SJCRH30 (cell line): ENCODE results near the gene MEFV. TPM values are rescaled to one million over a fixed set of nuclear protein-coding genes. Genes with fewer than 3 reads are reported as not detected.

ENCODE experiments used
- DNase-seq, 2 experiments: peaks; one replicate each; pipeline ENCODE4 v3.0.0-alpha.2; 2015 to 2020
- H3K27ac ChIP-seq: fragments of 250-450 bp; sonication (Bioruptor Pico); 2 replicates; pipeline ENCODE4 v1.5.1; 2020; ENCODE audit warnings: mild to moderate bottlenecking, moderate library complexity
- H3K27me3 ChIP-seq: fragments of 250-450 bp; sonication (Bioruptor Pico); 2 replicates; pipeline ENCODE4 v1.5.1; 2020; ENCODE audit warnings: mild to moderate bottlenecking, moderate library complexity
- H3K36me3 ChIP-seq: fragments of 250-450 bp; sonication (Bioruptor Pico); 2 replicates; pipeline ENCODE4 v1.5.1; 2020; ENCODE audit warnings: mild to moderate bottlenecking, moderate library complexity
- H3K4me1 ChIP-seq: fragments of 250-450 bp; sonication (Bioruptor Pico); 2 replicates; pipeline ENCODE4 v1.5.1; 2020; ENCODE audit warnings: mild to moderate bottlenecking, moderate library complexity
- H3K4me3 ChIP-seq: fragments of 250-450 bp; sonication (Bioruptor Pico); 2 replicates; pipeline ENCODE4 v1.5.1; 2020; ENCODE audit warnings: mild to moderate bottlenecking, moderate library complexity
- H3K9me3 ChIP-seq: fragments of 250-450 bp; sonication (Bioruptor Pico); replicated peaks from 2 replicates; pipeline ENCODE4 v1.5.1; 2020; ENCODE audit warnings: mild to moderate bottlenecking, moderate library complexity
- total RNA-seq: library from RNA; depleted of rRNA; stranded (reverse); fragments of >200 nt; shearing (Covaris generic); gene quantifications from 2 replicates; pipeline ENCODE4 v1.2.3, GENCODE V29; 2014; rRNA removed

The MEFV gene
- total RNA-seq = not detected in 2 replicates

- H3K27me3 ChIP-seq = no peaks in the 10 kb centered on the region
- no peak for DNase-seq
- H3K9me3 ChIP-seq = no peaks in the 10 kb centered on the region
- no peak within 1 kb of the TSS for H3K4me3 ChIP-seq
- H3K36me3 ChIP-seq = no peaks in the 10 kb centered on the region
- H3K27ac ChIP-seq = no peak within 1 kb of the TSS
- H3K4me1 ChIP-seq = no peaks in the 10 kb centered on the region
Measured at GRCh38 chr16:3256146-3256865, at the start of gene MEFV. MEFV (minus strand) TSS chr16:3256633; CDS start chr16:3256587, 46 bp downstream.

- peak overlapping the region; percentile 75 for H3K4me3 ChIP-seq
- no peaks in the 10 kb centered on the region for H3K27me3 ChIP-seq
- H3K36me3 ChIP-seq = peaks cover 14% of the 10 kb centered on the region
- H3K4me1 ChIP-seq = no peaks in the 10 kb centered on the region
- DNase-seq = no peak
- H3K27ac ChIP-seq = peak overlapping the region; percentile 86
- no peaks in the 10 kb centered on the region for H3K9me3 ChIP-seq
Measured at GRCh38 chr16:3306078-3306477, 49.6 kb upstream of the MEFV start.

- no peaks in the 10 kb centered on the region for H3K27me3 ChIP-seq
- DNase-seq = peak; percentile 72 to 81
- H3K36me3 ChIP-seq = peaks cover 14% of the 10 kb centered on the region
- H3K4me3 ChIP-seq = peak within 1 kb of the TSS; percentile 75
- H3K27ac ChIP-seq = peak within 1 kb of the TSS; percentile 86
- H3K4me1 ChIP-seq = no peaks in the 10 kb centered on the region
- no peaks in the 10 kb centered on the region for H3K9me3 ChIP-seq
Measured at GRCh38 chr16:3305109-3306068, 49.0 kb upstream of the MEFV start, which contains the start of the genes TIGD7 and ZNF75A. TIGD7 (minus strand) TSS chr16:3305430; CDS start chr16:3300614, 4,816 bp downstream. ZNF75A (plus strand) TSS chr16:3305497; CDS start chr16:3308429, 2,932 bp downstream.

- H3K9me3 ChIP-seq = no peaks in the 10 kb centered on the region
Measured at GRCh38 chr16:3304370-3304769, 47.9 kb upstream of the MEFV start.

GRCh38 chr16:3295783-3296182 is 39.4 kb upstream of the MEFV start:
- no peaks in the 10 kb centered on the region for H3K27me3 ChIP-seq
- H3K9me3 ChIP-seq = peaks cover 7% of the 10 kb centered on the region
- no peak overlapping the region for H3K27ac ChIP-seq
- H3K36me3 ChIP-seq = peaks cover 51% of the 10 kb centered on the region
- no peaks in the 10 kb centered on the region for H3K4me1 ChIP-seq
- no peak overlapping the region for H3K4me3 ChIP-seq
- DNase-seq = no peak

More at GRCh38 chr16:3304370-3304769, 47.9 kb upstream of the MEFV start:
- no peaks in the 10 kb centered on the region for H3K27me3 ChIP-seq
- H3K4me1 ChIP-seq = no peaks in the 10 kb centered on the region
- peak overlapping the region; percentile 75 for H3K4me3 ChIP-seq
- H3K27ac ChIP-seq = no peak overlapping the region; the same call in 1 of the 2 replicates
- no peak for DNase-seq
- H3K36me3 ChIP-seq = peaks cover 23% of the 10 kb centered on the region

- H3K27ac ChIP-seq = no peak overlapping the region
- no peaks in the 10 kb centered on the region for H3K4me1 ChIP-seq
- DNase-seq = no peak
- H3K4me3 ChIP-seq = no peak overlapping the region
- no peaks in the 10 kb centered on the region for H3K27me3 ChIP-seq
- peaks cover 55% of the 10 kb centered on the region for H3K36me3 ChIP-seq
- H3K9me3 ChIP-seq = peaks cover 9% of the 10 kb centered on the region
Measured at GRCh38 chr16:3295209-3295608, 38.8 kb upstream of the MEFV start.

- no peak overlapping the region for H3K4me3 ChIP-seq
- no peak overlapping the region for H3K27ac ChIP-seq
- no peaks in the 10 kb centered on the region for H3K4me1 ChIP-seq
- no peaks in the 10 kb centered on the region for H3K27me3 ChIP-seq
- H3K9me3 ChIP-seq = peaks cover 19% of the 10 kb centered on the region
- no peak for DNase-seq
- H3K36me3 ChIP-seq = peaks cover 70% of the 10 kb centered on the region
Measured at GRCh38 chr16:3292604-3293003, 36.2 kb upstream of the MEFV start.

- peaks cover under 1% of the 10 kb centered on the region; the same call in 1 of the 2 replicates for H3K4me1 ChIP-seq
- peaks cover 89% of the 10 kb centered on the region for H3K36me3 ChIP-seq
- H3K9me3 ChIP-seq = peaks cover 15% of the 10 kb centered on the region
- H3K4me3 ChIP-seq = no peak overlapping the region
- H3K27me3 ChIP-seq = no peaks in the 10 kb centered on the region
- no peak for DNase-seq
- no peak overlapping the region for H3K27ac ChIP-seq
Measured at GRCh38 chr16:3289998-3290673, 33.7 kb upstream of the MEFV start.

- no peak overlapping the region; the same call in 1 of the 2 replicates for H3K4me3 ChIP-seq
- peaks cover 3% of the 10 kb centered on the region; the same call in 1 of the 2 replicates for H3K4me1 ChIP-seq
- DNase-seq = no peak
- no peak overlapping the region for H3K27ac ChIP-seq
- H3K36me3 ChIP-seq = peaks cover 49% of the 10 kb centered on the region
- peaks cover 9% of the 10 kb centered on the region for H3K9me3 ChIP-seq
- no peaks in the 10 kb centered on the region for H3K27me3 ChIP-seq
Measured at GRCh38 chr16:3285131-3285530, 28.7 kb upstream of the MEFV start.

- H3K4me3 ChIP-seq = peak overlapping the region; percentile 80
- peaks cover under 1% of the 10 kb centered on the region; the same call in 1 of the 2 replicates for H3K9me3 ChIP-seq
- H3K27ac ChIP-seq = peak overlapping the region; percentile 97
- no peaks in the 10 kb centered on the region for H3K27me3 ChIP-seq
- DNase-seq = no peak
- H3K4me1 ChIP-seq = peaks cover 3% of the 10 kb centered on the region; the same call in 1 of the 2 replicates
- H3K36me3 ChIP-seq = peaks cover 35% of the 10 kb centered on the region
Measured at GRCh38 chr16:3283543-3284447, 27.4 kb upstream of the MEFV start.

GRCh38 chr16:3282730-3283542 is 26.5 kb upstream of the MEFV start, which contains the start of gene ZNF263:
ZNF263 (plus strand) TSS chr16:3283491; CDS start chr16:3283819, 328 bp downstream.
- H3K27me3 ChIP-seq = no peaks in the 10 kb centered on the region
- peaks cover 3% of the 10 kb centered on the region; the same call in 1 of the 2 replicates for H3K4me1 ChIP-seq
- H3K27ac ChIP-seq = peak within 1 kb of the TSS; percentile 97
- peak; percentile 96 to 97 for DNase-seq
- no peaks in the 10 kb centered on the region; the same call in 1 of the 2 replicates for H3K9me3 ChIP-seq
- H3K36me3 ChIP-seq = peaks cover 28% of the 10 kb centered on the region
- H3K4me3 ChIP-seq = peak within 1 kb of the TSS; percentile 80

GRCh38 chr16:3282103-3282729 is 25.8 kb upstream of the MEFV start:
- Histone ChIP-seq H3K27me3 (no peaks in the 10 kb centered on the region), H3K27ac (peak overlapping the region; percentile 97), H3K4me1 (peaks cover 3% of the 10 kb centered on the region; the same call in 1 of the 2 replicates), H3K4me3 (peak overlapping the region; percentile 80), H3K36me3 (peaks cover 21% of the 10 kb centered on the region), H3K9me3 (no peaks in the 10 kb centered on the region)
- peak; percentile 82 to 85 for DNase-seq
